Stimulated activated CD4-positive, alpha-beta T cell treated with anti-CD3 and anti-CD28 coated beads, TNF-alpha, amount 100 ng/mL, for 24 hours (primary cell): Measurements from ENCODE around the gene CCDC83.
"Not testable (repeated sequence)": the region's sequence is repeated elsewhere in the genome, so short reads cannot be mapped to it uniquely, and the experiment has no call there.

Experiments
- DNase-seq, 3 experiments: peaks; one replicate each; pipeline ENCODE4 v3.0.0-alpha.2; 2020; ENCODE audit warnings: low read depth in 3 of 3

The CCDC83 gene

DNA sequence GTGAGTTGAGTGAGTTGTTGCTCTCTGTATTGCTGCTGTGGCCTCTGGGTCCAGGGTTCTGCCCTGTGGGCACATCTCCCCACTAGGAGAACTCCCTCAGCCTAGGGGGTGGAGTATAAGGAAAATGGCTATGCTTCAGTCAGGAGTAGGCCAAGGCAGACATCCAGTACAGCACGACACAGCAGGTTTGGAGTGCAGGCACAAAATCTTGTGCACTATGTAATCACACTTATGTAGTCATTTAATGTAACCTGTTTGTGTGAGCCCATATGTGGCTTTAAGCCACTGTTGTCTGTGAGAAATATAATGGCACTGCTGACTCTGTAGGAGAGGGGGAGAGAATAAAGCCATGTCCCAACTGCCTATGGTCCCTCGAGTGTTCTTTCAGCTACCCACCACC, 90.1 kb downstream of the CCDC83 start:
- DNase-seq: no peak

DNA sequence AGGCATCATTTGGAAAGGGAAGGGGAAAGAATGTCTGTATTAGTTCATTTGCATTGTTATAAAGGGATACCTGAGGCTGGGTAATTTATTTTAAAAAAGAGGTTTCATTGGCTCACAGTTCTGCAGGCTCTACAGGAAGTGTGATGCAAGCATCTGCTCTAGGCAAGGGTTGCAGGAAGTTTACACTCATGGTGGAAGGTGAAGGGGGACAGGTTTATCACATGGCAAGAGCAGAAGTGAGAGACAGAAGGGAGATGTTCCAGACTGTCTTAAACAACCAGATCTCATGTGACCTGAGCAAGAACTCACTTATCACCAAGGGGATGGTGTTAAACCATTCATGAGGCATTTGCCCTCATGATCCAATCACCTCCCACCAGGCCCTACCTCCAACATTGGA, 90.6 kb downstream of the CCDC83 start:
- no peak for DNase-seq

DNA sequence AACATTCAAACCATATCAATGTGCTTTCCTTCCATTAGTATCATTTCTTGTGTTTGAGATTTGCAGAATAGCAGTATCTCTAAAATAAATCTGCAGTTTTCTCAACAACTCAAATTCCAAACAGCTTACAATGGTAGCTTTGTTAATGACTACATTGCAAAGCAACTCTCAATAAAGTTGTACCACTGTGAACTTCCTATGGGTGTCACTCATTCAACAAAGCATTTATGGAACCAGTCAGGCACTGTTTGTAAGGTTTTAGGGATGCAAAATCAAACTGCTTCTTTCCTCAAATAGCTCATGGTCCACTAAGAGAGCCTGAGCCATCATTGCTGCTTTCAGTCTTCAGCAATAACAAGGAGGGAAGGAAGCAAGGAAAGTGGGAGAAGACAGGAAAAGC, 91.0 kb downstream of the CCDC83 start:
- no peak for DNase-seq

DNA sequence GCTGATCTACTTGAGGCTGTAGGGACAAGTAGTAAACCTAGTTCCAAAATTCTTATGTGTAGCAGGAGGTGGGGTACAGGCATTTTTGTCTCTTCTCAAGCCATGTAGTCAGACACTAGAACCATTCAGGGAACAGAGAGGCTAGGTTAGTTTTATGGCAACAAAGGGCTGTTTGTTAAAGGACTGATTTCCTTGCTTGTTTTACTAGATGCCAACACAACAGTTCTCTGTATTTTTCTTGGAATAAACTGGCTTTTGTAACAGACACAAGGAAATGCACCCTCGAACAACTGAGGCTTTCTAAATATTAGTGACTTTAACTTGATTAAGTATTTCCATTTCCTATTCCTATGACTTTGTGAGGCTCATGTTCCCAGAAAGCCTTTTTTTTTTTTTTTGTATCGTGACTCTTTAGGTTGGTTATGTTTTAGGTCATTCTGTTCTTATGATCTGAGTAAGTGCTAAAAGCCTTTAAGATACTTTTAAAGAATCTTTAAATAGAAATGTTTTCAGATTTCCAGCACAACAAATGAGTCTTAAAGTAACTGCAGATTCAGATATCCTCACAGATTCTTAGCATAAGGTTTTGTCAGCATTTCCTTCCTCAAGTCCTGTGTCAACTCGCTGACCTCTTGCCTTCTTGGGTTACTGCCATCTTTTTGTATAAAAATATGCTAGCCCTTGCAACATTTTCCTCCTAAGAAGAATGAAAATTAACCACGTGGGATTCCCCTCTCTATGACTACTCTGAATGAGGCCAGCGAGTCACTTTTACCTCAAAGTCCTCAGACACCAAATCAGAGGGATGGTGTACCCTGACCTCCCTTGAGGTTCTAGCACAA, 92.5 kb downstream of the CCDC83 start:
- DNase-seq: peak in 1 of 3 experiments; percentile 14

DNA sequence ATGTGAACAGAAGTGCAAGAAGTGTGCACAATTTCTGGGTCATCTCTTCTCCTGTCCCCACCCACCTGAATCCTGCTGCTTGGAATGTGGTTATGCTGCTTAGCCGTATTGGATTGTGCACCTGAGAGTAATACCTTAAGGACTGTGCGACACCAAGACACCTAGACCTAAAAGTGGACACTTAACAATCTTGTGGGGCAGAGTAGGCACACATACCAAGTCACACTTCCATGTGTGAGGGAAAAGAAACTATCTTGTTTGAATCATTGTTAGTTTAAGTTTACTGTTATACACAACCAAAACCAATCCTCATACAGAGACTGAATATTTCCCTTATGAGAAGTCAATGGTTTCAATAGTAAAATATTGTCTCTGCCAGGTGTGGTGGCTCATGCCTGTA, 93.7 kb downstream of the CCDC83 start:
- DNase-seq: no peak

DNA sequence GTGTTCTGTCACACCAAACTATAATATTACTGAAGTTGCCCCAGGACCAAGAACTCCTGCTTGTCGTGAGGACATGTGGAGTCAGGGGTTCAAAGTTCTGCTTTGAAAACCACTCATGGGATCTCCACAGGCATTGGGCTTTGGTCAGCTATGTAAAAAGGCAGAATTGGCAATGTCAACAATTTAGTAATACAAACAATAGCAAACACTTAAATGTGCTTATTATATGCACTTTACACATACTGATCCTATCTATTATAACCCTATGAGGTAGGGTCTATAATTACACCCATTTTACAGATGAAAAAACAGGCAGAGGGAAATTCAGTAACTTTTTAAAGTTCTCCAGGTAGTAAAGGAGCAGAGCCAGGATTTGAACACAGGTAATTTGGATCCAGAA, 94.6 kb downstream of the CCDC83 start:
- DNase-seq: no peak

DNA sequence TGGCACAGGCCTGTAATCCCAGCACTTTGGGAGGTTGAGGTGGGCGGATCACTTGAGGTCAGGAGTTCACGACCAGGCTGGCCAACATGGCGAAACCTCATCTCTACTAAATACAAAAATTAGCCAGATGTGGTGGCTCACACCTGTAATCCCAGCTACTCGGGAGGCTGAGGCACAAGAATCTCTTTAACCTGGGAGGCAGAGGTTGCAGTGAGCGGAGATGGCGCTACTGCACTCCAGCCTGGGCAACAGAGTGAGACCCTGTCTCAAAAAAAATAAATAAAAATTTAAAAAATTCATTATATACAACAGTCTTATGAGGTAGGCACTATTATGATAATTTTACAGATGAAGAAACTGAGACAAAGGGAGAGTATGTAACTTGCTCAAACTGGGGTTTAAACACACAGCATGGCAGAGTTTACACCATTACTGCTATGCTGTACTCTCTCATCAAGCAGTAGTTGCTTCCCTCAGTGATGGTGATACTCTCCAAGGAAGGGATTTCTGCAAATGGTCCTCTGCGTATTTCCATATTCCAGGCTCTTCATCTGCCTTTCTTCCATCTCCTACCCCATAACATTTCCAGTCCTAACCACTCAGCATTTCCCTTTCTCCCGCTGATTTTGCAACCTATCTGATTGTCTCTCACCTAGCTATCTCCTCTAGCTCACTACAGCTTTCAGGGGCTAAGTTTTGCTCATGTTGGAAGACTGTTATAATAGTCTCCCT, 95.3 kb downstream of the CCDC83 start:
- DNase-seq: no peak

DNA sequence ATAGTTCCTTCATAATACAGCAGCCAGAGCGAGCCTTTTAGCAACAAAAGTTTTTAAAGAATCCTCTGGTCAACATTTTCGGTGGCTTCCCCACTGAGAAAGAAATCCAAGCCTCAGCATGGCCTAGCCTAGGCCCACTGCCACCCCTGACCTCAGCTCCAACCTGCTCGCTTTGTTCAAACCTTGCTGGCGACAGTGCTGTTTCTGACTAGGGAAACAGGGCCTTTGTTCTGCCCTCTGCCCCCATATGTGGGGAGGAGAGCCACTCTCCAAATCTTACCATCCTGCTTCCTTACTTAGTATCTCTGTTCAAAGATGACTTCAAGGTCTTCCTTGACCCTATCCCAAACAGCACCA, 95.8 kb downstream of the CCDC83 start:
- no peak for DNase-seq

DNA sequence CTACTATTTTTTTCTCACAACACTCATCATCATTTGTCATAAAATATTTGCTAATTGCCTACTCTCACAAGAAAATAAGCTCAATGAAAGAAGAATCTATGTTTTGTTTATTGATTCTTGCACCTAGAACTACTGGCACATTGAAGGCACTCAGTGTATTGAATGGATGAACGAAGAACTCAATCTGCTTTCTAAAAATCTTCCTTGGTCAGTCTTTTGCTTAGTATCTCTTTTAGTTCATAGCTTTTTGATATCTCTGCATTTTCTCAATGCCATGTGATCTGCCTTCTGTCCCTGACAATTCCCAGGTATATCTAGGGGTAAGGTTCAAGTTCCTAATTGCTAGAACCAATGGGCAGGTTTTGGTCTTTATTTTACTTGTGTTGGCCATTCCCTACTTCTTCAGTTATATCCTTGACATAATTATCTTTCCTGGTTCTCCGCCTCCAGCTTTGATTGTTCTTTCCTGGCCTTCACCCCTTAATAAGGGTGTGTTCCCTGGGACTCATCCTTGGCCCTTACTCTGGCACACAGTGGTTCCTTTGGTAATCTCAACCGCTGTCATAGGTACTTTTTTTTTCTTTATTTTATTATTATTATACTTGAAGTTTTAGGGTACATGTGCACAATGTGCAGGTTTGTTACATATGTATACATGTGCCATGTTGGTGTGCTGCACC, 96.4 kb downstream of the CCDC83 start:
- DNase-seq: no peak

DNA sequence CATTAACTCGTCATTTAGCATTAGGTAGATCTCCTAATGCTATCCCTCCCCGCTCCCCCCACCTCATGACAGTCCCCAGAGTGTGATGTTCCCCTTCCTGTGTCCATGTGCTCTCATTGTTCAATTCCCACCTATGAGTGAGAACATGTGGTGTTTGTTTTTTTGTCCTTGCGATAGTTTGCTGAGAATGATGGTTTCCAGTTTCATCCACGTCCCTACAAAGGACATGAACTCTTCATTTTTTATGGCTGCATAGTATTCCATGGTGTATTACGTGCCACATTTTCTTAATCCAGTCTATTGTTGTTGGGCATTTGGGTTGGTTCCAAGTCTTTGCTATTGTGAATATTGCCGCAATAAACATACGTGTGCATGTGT, 96.9 kb downstream of the CCDC83 start:
- DNase-seq: not testable (repeated sequence)

DNA sequence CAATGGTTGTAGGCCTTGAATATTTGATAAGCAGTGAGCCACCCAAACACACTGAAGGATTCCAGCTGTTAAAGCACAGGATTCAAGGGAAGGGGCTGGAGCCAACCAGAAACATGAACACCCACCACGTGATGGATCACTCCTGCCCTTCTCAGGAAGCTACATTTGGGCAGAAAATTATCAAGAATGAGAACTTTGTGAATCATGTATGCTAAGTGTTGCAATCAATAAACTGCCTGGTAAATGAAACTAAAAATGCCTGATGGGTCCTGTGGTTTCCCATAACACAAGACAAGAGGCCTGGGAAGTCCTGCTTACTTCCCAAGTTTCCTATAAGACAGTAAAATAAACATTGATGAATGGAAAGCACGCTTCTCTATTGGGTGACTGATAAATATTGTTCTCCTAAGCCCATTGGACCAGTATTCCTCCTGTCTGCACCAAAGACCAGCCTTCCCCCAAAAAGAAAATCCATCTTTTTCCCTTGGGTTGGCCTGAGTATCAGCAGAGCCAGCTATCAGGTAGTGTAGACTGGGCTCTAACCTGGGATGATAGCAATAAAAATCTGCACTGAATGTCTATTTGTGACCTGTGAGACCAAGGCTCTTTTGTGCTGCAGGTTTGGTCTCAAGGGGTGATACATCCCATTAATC, 98.4 kb downstream of the CCDC83 start:
- no peak for DNase-seq

DNA sequence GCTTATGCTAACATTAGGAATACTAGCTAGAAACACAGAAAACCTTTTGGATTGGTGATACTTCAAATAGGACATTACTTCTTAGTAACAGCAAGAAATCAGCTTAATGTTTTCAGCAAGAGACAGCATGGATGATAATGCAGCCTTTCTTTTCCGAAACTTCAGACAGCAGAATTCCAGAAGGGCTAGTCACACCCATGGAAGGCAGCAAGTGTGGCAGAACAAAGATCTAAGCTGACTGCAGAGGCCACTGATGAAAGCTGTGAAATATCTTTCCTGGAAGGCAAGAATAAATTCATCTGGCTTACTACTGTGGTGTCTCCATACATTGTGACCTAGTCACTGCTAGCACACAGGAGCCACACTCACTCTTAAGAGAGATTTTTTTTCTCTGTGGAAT, 100.3 kb downstream of the CCDC83 start:
- no peak for DNase-seq

DNA sequence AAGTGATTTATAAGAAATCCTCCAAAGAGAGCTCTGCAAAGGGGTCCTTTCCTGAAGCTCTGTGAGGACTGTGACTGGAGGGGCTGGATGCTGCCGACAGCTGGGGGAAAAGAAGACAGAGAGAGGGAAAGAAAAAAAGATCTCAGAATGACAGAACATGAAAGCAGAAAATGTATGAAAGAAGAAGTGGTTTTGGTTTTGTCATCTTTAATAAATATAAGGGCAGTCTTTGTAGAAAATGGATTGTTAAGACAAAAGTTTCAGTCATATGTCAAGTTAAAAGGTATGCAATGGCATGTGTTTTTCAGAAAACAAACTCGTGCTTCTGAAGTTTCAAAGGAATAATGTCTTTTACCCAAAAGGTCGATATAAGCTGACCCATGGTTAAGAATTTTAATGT, 105.5 kb downstream of the CCDC83 start:
- DNase-seq: no peak

DNA sequence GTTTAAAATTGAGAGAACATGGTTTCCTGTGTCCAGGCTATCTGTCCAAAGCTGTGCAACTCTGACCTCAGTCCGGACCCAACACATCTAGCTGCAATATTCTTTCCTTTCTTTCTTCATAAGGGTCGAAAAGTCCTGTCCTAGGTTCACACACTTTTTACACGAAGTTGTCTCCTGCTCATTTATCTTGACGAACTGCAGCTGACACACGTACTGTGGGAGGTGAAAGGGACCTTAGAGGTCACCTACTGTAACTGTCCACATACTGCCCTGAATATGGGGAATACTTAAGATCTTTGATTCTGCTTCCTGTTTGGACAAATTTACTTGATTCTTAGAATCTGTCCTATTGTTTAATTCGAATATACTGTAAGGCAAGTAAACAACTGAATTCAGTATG, 105.9 kb downstream of the CCDC83 start:
- DNase-seq: no peak

DNA sequence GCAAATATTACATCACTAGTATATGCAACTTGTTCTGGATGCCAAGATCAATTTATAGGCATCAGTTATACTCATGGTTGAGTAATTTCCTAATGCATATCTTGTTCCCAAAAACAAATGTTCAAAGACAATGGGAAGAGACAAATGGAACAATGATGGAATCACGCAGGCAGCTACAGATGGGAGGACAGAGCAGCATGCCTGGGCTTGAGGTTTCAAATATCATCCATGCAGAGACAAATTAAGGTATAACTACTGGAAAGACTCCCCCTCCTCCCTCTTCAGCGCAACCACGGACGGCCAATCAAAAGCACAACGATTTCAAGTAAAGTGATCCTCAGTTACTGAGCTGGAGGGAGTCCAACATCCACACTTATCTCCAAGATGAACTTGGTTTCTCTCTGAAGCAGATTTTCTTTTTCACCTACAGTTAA, 106.8 kb downstream of the CCDC83 start:
- no peak for DNase-seq

DNA sequence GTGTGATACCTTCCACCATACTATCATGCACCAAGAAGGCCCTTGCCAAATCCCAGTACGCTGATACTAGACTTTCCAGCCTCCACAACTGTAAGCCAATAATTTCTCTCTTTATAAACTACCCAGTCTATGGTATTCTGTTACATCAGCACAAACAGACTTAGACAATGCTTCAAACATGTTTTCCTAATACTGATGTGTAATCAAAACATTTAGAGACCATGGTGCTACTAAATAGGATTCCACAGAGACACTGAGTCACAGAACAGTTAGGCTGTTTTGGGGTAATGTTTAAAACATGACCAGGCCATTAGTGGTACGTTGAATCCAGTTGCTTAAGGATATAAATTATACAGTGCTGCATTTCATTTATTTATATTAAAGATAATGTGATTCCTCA, 110.0 kb downstream of the CCDC83 start:
- DNase-seq: no peak

DNA sequence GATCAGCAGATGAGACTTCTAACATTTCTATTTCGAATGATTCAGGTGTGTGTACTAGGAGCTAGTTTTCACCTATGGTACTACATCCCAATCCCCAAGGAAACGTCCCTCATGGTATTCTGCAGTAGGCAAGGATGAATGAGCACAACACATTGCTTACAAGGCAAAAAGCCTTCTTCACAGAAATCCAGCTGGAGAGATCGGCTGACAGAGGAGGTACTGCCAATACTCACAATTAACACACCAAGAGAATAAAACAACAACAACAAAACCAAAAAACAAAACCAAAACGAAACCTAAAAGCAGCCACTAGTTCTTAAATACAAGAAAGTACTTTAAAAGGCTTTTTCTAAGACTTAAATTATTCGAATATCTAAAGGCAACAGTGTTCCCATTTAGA, 112.3 kb downstream of the CCDC83 start:
- no peak for DNase-seq
